Endothelial cell of umbilical vein (primary cell): ENCODE results near the gene CNTN6.

Experiments
- GATA2 ChIP-seq: IDR thresholded peaks from 2 replicates; pipeline ENCODE4 v1.7.0; 2011; ENCODE audit warnings: low read depth, mild to moderate bottlenecking, moderate library complexity, mixed read lengths, low read length; ENCODE audit not compliant: insufficient read length, insufficient read depth
- POLR2A ChIP-seq: IDR thresholded peaks from 2 replicates; pipeline ENCODE4 v1.6.1; 2012; ENCODE audit warnings: low read depth, mild to moderate bottlenecking, control low read depth, low read length
- TF ChIP-seq, protein P1 (sequence below), 2 donors: IDR thresholded peaks; 1 replicate in 1 of 2; 2 replicates in 1 of 2; pipeline ENCODE4 v1.5.1; 2011; ENCODE audit warnings: low read length in 2 of 2, mild to moderate bottlenecking in 2 of 2, moderate library complexity in 2 of 2, control low read depth in 1 of 2, inconsistent platforms in 1 of 2, low read depth in 1 of 2; ENCODE audit not compliant: insufficient read depth in 1 of 2; ENCODE audit errors: extremely low read depth in 1 of 2

DNA sequence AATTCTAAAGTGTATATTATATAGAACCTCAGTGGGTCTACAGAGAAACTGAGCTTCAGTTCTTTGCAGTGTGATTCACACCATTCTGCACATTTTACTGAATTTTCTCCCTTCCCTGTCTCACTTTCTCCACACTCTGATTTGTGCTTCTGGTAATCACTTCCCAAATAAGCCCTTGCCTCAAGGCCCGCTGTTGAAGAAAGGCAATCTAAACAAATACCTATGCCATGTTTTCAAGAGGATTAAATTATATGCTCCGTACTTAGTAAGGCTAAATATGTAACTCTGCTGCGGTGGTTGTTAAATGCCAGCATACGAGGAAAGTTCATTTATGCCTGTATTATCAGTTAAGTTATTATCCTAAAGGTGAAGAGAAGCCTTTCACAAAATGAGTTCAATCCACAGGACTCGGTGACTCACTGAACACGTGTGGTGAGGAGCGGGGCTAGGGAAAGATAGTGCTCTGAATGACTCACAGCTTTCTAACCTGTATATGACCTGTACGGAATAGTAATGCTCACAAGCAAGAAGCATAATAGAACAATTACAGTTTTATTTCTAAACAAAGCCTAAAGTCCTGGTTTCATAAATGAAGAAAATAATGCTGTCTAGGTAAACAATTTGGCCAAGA, 25.1 kb downstream of the CNTN6 start:
- TF ChIP-seq, protein P1, sequence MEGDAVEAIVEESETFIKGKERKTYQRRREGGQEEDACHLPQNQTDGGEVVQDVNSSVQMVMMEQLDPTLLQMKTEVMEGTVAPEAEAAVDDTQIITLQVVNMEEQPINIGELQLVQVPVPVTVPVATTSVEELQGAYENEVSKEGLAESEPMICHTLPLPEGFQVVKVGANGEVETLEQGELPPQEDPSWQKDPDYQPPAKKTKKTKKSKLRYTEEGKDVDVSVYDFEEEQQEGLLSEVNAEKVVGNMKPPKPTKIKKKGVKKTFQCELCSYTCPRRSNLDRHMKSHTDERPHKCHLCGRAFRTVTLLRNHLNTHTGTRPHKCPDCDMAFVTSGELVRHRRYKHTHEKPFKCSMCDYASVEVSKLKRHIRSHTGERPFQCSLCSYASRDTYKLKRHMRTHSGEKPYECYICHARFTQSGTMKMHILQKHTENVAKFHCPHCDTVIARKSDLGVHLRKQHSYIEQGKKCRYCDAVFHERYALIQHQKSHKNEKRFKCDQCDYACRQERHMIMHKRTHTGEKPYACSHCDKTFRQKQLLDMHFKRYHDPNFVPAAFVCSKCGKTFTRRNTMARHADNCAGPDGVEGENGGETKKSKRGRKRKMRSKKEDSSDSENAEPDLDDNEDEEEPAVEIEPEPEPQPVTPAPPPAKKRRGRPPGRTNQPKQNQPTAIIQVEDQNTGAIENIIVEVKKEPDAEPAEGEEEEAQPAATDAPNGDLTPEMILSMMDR (IDR thresholded peaks at IDR 0.05; ENCODE audit: extremely low read depth in 1 of 2, insufficient read depth in 1 of 2, low read depth in 1 of 2, low read length in 2 of 2), result no peak
- no peak for TF ChIP-seq POLR2A
- TF ChIP-seq GATA2, result no peak
